ENCODE measurements around the gene COL13A1.

The COL13A1 gene

DNA sequence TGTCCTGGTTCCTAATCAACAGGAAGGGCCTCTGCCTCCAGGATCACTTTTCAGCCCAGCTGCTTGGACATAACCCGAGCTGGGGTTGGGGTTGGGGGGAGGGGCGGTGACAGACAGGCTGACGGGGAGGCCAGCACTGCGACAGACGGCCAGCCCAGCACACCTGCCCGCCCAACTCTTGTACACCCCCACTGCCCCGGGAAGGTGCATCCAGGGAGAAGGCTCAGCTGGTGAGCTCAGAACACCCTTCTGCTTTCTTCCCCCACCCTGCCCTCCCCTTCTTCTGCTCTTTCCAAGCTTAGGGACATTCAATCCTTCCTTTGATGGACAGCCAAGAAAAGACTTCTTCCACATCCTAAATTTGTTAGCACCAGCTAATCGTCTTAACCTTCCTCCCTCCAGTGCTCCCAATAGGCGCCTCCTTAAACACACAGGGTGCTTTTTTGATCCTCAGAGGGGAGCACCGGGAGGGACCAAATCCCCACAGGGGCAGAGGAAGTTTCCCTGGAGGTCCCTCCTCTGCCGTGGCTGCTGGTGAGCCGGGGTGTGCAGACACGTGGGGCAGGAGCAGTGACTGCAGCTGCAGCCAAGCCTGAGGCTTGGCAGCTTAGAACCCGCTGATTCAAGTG, 44.7 kb downstream of the COL13A1 start:
- no peaks in the 10 kb centered on the region for H3K27me3 ChIP-seq (ENCODE audit: control insufficient read depth, insufficient read depth, low read length)
- no peaks in the 10 kb centered on the region for H3K36me3 ChIP-seq (ENCODE audit: control insufficient read depth, insufficient read depth, low read length)
- H3K9ac ChIP-seq (ENCODE audit: low read depth, low read length), result no peak overlapping the region
- H3K4me1 ChIP-seq (ENCODE audit: control insufficient read depth, insufficient read depth, low read length), result peaks cover 49% of the 10 kb centered on the region
- no peak overlapping the region for H3K4me3 ChIP-seq (ENCODE audit: low read depth, low read length)
- no peak overlapping the region for H3K27ac ChIP-seq (ENCODE audit: low read depth, low read length)
- no peaks in the 10 kb centered on the region for H3K9me3 ChIP-seq (ENCODE audit: control insufficient read depth, insufficient read depth, low read length)

DNA sequence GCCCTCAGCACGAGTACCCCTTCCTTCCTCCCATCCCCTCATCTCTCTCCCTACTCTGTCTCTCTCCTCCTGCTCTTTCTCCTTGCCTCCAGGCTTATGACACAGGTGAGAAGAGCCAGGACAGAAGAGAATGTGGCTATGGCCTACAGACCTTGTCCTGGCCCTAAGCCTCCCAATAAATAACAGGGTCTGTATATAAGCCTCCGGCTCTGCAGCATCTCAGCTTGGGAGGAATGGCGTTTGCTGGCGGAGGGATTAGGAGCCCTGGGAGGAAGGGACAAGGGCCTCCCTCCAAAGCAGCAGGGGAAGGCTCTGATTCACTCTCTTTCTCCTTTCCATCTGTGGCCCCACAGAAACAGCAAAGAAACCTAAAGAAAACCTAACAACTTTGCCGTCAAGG, 45.8 kb downstream of the COL13A1 start:
- no peaks in the 10 kb centered on the region for H3K36me3 ChIP-seq (ENCODE audit: control insufficient read depth, insufficient read depth, low read length)
- H3K4me3 ChIP-seq (ENCODE audit: low read depth, low read length), result no peak overlapping the region
- no peak overlapping the region for H3K9ac ChIP-seq (ENCODE audit: low read depth, low read length)
- no peaks in the 10 kb centered on the region for H3K27me3 ChIP-seq (ENCODE audit: control insufficient read depth, insufficient read depth, low read length)
- peaks cover 51% of the 10 kb centered on the region for H3K4me1 ChIP-seq (ENCODE audit: control insufficient read depth, insufficient read depth, low read length)
- peak overlapping the region; percentile 50 for H3K27ac ChIP-seq (ENCODE audit: low read depth, low read length)
- H3K9me3 ChIP-seq (ENCODE audit: control insufficient read depth, insufficient read depth, low read length), result no peaks in the 10 kb centered on the region

DNA sequence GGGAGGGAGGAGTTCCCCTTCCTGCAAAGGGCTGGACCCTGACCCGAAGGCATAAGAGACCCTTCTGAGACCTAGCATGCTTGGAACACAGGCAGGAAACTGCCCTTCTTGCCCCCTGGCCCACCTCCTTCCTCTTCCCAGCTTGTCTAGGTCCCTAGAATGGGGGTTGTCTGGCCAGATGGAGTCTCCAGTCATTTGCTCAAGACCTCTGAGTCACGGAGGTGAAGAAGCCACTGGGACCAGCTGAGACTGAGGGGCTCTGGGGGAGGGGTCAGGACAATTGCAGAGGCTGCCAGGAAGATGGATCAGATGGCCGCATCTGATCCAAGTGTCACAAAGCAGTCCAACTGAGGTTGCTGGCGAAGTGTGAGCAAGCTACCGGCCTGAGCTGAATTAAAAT, 46.2 kb downstream of the COL13A1 start:
- Histone ChIP-seq H3K4me1 (ENCODE audit: control insufficient read depth, insufficient read depth, low read length) (peaks cover 54% of the 10 kb centered on the region), H3K9ac (ENCODE audit: low read depth, low read length) (no peak overlapping the region), H3K36me3 (ENCODE audit: control insufficient read depth, insufficient read depth, low read length) (no peaks in the 10 kb centered on the region), H3K27me3 (ENCODE audit: control insufficient read depth, insufficient read depth, low read length) (no peaks in the 10 kb centered on the region), H3K4me3 (ENCODE audit: low read depth, low read length) (no peak overlapping the region), H3K27ac (ENCODE audit: low read depth, low read length) (peak overlapping the region; percentile 50), H3K9me3 (ENCODE audit: control insufficient read depth, insufficient read depth, low read length) (no peaks in the 10 kb centered on the region)

DNA sequence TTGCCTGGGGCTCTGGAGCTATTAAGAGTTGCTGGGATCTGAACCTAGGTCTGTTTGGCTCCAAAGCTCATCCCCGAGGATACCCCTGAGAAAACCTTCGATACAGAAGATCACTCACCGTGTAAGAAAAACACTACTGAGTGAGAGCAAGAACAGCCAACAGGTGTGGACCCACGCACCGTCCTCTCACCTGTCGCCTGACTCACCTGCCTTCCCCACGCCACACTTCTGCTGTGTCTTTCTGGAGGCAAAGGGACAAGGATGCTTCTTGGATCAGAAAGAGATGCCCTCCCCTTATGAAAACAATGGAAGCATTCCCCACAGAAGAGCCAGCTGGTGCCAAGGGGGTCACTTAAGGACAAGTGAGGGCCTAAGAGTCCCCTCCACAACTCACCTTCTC, 46.7 kb downstream of the COL13A1 start:
- Histone ChIP-seq H3K27ac (ENCODE audit: low read depth, low read length) (no peak overlapping the region), H3K4me3 (ENCODE audit: low read depth, low read length) (no peak overlapping the region), H3K4me1 (ENCODE audit: control insufficient read depth, insufficient read depth, low read length) (peaks cover 57% of the 10 kb centered on the region), H3K9me3 (ENCODE audit: control insufficient read depth, insufficient read depth, low read length) (no peaks in the 10 kb centered on the region), H3K36me3 (ENCODE audit: control insufficient read depth, insufficient read depth, low read length) (no peaks in the 10 kb centered on the region), H3K9ac (ENCODE audit: low read depth, low read length) (no peak overlapping the region), H3K27me3 (ENCODE audit: control insufficient read depth, insufficient read depth, low read length) (no peaks in the 10 kb centered on the region)

DNA sequence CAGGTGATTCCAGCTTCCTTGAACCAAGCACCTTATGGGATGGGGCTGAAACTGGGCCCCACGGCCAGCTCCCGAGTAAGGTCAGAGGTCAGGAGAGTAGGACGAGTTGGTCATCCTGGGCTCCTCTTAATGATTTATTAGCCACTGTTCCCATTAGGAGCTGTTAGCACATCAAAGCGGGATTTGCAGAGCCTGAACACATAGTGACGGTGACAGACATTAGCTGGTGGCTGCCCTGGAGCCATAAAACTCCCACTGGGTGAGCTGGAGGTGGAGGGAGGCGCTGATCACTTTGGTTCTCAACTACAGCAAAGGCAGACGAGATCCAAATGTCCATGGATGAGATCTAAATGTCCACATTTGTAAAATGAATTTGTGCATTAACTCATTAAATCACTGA, 48.1 kb downstream of the COL13A1 start:
- Histone ChIP-seq H3K9ac (ENCODE audit: low read depth, low read length) (no peak overlapping the region), H3K27ac (ENCODE audit: low read depth, low read length) (no peak overlapping the region), H3K36me3 (ENCODE audit: control insufficient read depth, insufficient read depth, low read length) (no peaks in the 10 kb centered on the region), H3K4me3 (ENCODE audit: low read depth, low read length) (no peak overlapping the region), H3K4me1 (ENCODE audit: control insufficient read depth, insufficient read depth, low read length) (peaks cover 55% of the 10 kb centered on the region), H3K27me3 (ENCODE audit: control insufficient read depth, insufficient read depth, low read length) (no peaks in the 10 kb centered on the region), H3K9me3 (ENCODE audit: control insufficient read depth, insufficient read depth, low read length) (no peaks in the 10 kb centered on the region)

DNA sequence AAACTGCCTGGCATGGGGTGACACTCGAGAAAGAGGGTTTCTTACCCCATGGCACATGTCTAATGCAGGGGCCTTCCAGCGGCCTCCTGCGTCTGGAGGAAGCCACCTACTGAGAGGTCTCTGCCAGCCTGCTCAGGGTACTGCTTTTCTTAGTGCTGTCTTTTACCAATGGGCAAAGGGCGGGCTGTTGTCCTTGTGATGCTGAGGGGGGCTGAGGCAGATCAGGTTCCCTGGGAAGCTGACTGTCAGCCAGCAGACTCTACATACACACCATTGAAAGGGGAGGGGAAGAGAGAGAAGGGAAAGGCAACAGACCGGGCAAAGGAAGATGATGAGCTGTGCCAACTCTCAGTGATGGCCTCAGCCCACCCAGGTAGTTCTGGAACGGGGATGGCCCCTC, 48.7 kb downstream of the COL13A1 start:
- H3K27me3 ChIP-seq (ENCODE audit: control insufficient read depth, insufficient read depth, low read length), result no peaks in the 10 kb centered on the region
- H3K4me1 ChIP-seq (ENCODE audit: control insufficient read depth, insufficient read depth, low read length), result peaks cover 52% of the 10 kb centered on the region

DNA sequence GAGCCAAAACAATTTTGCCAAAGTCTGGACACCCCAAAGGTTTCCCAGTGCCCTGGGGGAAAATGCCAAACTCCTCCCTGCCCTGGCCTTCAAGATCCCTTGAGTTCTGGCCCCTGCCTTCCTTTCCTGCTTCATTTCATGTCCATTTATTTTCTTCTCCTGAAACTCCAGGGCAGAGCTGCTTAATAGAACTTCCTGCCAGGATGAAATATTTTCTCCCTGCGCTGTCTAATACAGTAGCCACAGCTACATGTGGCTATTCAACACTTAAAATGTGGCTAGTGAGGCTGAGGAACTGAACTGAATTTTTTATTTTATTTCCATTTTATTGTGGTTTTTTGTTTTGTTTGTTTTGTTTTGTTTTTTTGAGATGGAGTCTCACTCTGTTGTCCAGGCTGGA, 49.6 kb downstream of the COL13A1 start:
- Histone ChIP-seq H3K27ac (ENCODE audit: low read depth, low read length) (no peak overlapping the region), H3K36me3 (ENCODE audit: control insufficient read depth, insufficient read depth, low read length) (no peaks in the 10 kb centered on the region), H3K9ac (ENCODE audit: low read depth, low read length) (no peak overlapping the region), H3K27me3 (ENCODE audit: control insufficient read depth, insufficient read depth, low read length) (no peaks in the 10 kb centered on the region), H3K4me1 (ENCODE audit: control insufficient read depth, insufficient read depth, low read length) (peaks cover 43% of the 10 kb centered on the region), H3K9me3 (ENCODE audit: control insufficient read depth, insufficient read depth, low read length) (no peaks in the 10 kb centered on the region), H3K4me3 (ENCODE audit: low read depth, low read length) (no peak overlapping the region)

More for the DNA sequence above, 48.7 kb downstream of the COL13A1 start:
- no peak overlapping the region for H3K4me3 ChIP-seq (ENCODE audit: low read depth, low read length)
- H3K36me3 ChIP-seq (ENCODE audit: control insufficient read depth, insufficient read depth, low read length), result no peaks in the 10 kb centered on the region
- no peak overlapping the region for H3K27ac ChIP-seq (ENCODE audit: low read depth, low read length)
- H3K9me3 ChIP-seq (ENCODE audit: control insufficient read depth, insufficient read depth, low read length), result no peaks in the 10 kb centered on the region
- no peak overlapping the region for H3K9ac ChIP-seq (ENCODE audit: low read depth, low read length)

DNA sequence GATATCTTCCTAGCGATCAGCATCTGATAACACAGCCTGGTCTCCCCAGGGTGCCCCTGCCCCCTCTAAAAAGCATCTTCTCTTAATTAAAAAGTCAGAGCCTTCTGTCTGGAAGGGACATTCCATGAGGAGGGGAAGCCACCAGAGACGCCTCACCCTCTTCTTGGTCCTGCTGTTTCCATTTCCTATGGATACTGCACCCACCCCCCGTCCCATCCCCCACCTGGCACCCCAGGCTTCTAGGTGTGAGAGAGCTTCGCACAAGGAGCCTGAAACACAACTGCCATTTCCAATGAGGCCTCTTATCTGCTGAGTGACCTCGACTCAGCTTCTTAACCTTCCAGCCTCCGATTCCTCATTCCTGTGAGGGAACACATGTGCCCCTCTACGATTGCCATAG, 51.4 kb downstream of the COL13A1 start:
- Histone ChIP-seq H3K27me3 (ENCODE audit: control insufficient read depth, insufficient read depth, low read length) (no peaks in the 10 kb centered on the region), H3K36me3 (ENCODE audit: control insufficient read depth, insufficient read depth, low read length) (no peaks in the 10 kb centered on the region), H3K9ac (ENCODE audit: low read depth, low read length) (no peak overlapping the region), H3K4me3 (ENCODE audit: low read depth, low read length) (no peak overlapping the region), H3K4me1 (ENCODE audit: control insufficient read depth, insufficient read depth, low read length) (peaks cover 33% of the 10 kb centered on the region), H3K9me3 (ENCODE audit: control insufficient read depth, insufficient read depth, low read length) (no peaks in the 10 kb centered on the region), H3K27ac (ENCODE audit: low read depth, low read length) (peak overlapping the region; percentile 76)

DNA sequence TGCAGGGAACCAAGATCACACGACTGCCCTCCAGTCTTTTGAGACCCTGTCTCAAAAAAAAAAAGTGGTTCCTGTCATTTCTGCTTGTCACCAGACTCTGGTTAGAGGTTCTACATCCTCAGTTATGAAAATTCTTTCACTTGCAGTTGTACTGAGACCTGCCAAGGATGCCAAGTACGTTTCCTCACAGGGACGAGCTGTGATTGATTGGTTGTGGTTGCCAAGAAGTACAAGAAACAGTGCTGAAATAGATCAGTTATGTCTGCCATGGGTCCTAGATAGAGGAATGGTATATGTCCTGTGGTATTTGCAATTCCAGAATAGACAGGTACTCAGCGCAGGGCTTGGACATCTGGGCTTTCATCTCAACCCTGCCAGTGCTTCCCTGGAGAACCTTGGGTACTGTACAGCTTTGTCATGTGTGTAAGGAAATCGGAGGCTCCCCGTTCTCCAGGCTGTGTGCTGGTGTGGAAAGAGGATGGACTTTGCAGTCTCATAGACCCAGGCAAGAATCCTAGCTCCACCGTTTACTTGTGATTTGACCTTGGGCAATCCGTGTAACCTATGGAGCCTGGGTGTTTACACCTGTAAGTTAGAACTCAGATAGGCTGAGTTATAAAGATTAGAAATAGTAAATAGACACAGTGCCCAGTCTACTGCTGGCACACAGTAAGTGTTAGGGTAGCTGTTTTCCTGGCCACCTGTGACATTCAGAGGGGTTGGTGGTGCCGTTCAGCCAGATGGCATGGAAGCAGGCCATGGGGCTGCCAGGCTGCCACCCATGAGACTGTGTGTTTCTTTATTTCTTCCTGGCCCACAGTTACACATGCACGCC, 53.0 kb downstream of the COL13A1 start:
- no peaks in the 10 kb centered on the region for H3K9me3 ChIP-seq (ENCODE audit: control insufficient read depth, insufficient read depth, low read length)
- H3K4me1 ChIP-seq (ENCODE audit: control insufficient read depth, insufficient read depth, low read length), result peaks cover 24% of the 10 kb centered on the region
- H3K27ac ChIP-seq (ENCODE audit: low read depth, low read length), result no peak overlapping the region
- no peak overlapping the region for H3K4me3 ChIP-seq (ENCODE audit: low read depth, low read length)
- H3K27me3 ChIP-seq (ENCODE audit: control insufficient read depth, insufficient read depth, low read length), result no peaks in the 10 kb centered on the region
- H3K36me3 ChIP-seq (ENCODE audit: control insufficient read depth, insufficient read depth, low read length), result no peaks in the 10 kb centered on the region
- H3K9ac ChIP-seq (ENCODE audit: low read depth, low read length), result no peak overlapping the region

DNA sequence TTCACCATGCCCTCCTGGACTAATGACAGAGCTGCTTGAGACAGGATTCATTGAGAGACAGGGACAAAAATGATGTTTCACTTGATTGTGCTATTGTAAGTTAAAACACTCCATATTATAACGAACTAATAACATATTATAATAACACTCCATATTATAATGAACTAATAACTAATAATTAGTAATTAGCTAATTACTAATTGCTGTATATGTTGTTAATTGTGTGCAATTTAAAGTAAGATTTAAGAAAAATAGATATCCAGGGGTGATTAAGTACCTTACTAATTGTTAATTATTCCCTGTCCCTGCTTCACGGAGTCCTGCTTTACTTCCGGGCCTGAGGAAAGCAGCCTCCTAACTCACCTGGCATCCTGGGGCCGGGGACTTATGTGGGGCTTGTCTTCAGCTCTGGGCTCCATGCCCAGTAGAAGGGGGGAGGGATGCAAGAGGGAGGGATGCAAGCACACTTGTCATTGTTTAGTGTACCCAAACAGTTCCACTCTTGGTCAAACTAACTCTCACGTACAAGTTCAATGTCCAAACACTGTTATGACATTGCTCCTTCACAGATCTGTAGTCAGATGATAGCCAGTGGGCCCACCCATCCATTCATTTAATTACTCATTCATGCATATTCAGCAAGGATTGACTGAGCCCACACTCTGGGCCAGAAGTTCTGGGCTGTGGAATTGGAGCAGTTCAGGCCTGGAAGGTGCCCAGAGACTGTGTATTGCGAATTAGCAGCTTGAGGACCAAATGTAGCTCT, 53.8 kb downstream of the COL13A1 start:
- Histone ChIP-seq H3K27ac (ENCODE audit: low read depth, low read length) (no peak overlapping the region), H3K4me1 (ENCODE audit: control insufficient read depth, insufficient read depth, low read length) (peaks cover 26% of the 10 kb centered on the region), H3K36me3 (ENCODE audit: control insufficient read depth, insufficient read depth, low read length) (no peaks in the 10 kb centered on the region), H3K9ac (ENCODE audit: low read depth, low read length) (no peak overlapping the region), H3K9me3 (ENCODE audit: control insufficient read depth, insufficient read depth, low read length) (no peaks in the 10 kb centered on the region), H3K27me3 (ENCODE audit: control insufficient read depth, insufficient read depth, low read length) (no peaks in the 10 kb centered on the region), H3K4me3 (ENCODE audit: low read depth, low read length) (no peak overlapping the region)
